IPS DF 6.9 (cell line): ENCODE results near the gene NEUROG1.

Experiments
- DNase-seq: peaks from one replicate; pipeline ENCODE4 v3.0.0-alpha.2; 2013; ENCODE audit warnings: low read depth, low spot score
- H3K27ac ChIP-seq: one replicate; pipeline ENCODE4 v1.5.1; 2013; ENCODE audit warnings: low read length, control low read depth
- H3K27me3 ChIP-seq: 2 replicates; pipeline ENCODE4 v1.6.1; 2013; ENCODE audit warnings: mild to moderate bottlenecking, low read length; ENCODE audit not compliant: control insufficient read depth, insufficient read depth
- H3K36me3 ChIP-seq: 2 replicates; pipeline ENCODE4 v1.6.1; 2013; ENCODE audit warnings: low read length; ENCODE audit not compliant: control insufficient read depth, insufficient read depth
- H3K4me1 ChIP-seq: 2 replicates; pipeline ENCODE4 v1.6.1; 2013; ENCODE audit warnings: low read length; ENCODE audit not compliant: control insufficient read depth, insufficient read depth
- H3K4me3 ChIP-seq: 2 replicates; pipeline ENCODE4 v1.5.1; 2013; ENCODE audit warnings: mild to moderate bottlenecking, low read length
- H3K9me3 ChIP-seq: 2 replicates; pipeline ENCODE4 v1.6.1; 2013; ENCODE audit warnings: low read length, inconsistent platforms; ENCODE audit not compliant: control insufficient read depth, insufficient read depth
- WGBS: extraction: QIAGEN DNeasy Blood & Tissue Kit; methylation state at CpG from one replicate; pipeline ENCODE4 v1.1.7; 2013; ENCODE audit warnings: mixed read lengths, missing lambda C conversion rate; ENCODE audit not compliant: insufficient read length, insufficient coverage; 5-methylcytosine and 5-hydroxymethylcytosine counted together

NEUROG1 gene

DNA sequence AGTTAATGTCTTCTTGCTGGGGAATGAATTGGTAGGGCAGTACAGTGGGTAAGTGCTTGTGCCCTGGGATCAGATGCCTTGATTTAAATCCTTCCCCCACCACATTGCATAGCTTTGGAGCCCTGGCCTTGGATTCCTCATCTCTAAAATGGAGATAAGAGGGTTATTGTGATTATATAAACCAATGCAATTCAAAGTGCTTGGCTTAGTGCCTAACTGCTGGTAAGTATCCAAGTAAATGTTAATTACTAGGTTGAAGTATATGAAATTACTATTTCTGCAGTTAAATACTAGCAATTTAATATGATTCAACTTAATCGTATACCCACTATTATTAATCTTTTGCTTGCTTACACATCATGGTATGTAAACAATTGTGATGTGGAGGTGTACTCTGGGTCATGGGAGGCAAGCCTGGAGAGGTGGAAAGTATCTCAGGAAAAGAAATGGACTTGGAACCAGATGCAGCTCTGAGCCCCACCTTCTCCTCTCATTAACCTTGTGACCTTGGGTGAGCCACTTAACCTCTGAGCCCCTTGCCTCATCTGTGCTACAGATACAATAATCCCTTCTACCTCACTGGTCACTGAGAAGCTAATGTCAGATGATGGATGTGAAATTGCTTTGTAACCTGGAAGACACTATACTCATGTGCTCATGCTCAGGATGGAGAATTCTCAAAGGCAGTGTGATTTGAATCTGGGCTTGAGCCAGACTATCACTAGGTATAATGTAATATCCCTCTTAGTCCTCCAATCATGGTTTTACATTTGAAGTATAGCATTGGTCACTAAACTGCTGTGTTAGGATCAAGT lies 23.8 kb downstream of the NEUROG1 start:
- DNase-seq, result no peak
- Histone ChIP-seq H3K27ac (no peak overlapping the region), H3K36me3 (no peaks in the 10 kb centered on the region), H3K9me3 (no peaks in the 10 kb centered on the region), H3K27me3 (peaks cover 17% of the 10 kb centered on the region), H3K4me3 (no peak overlapping the region), H3K4me1 (no peaks in the 10 kb centered on the region)
- WGBS, result no CpG with 5 or more reads among the region's 1 CpG

DNA sequence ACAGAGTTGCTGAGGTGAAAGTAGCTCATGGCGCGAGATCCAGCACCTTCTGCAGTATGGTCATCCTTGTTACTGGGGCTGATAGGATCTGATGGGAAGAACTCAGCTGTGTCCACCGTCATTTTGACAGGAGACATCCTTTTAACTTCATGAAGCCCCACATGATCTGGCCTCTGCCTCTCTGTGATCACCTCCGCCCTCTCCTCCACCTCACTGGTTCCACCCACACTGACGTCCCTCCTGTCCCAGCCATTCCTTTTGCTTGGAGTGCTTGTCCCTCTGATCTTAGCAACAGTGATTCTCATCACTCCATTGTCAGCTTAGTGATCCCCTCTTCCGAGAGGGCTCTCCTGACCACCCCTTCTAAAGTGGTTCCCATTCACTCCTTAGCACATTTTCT lies 25.8 kb downstream of the NEUROG1 start:
- Histone ChIP-seq H3K4me1 (no peaks in the 10 kb centered on the region), H3K9me3 (no peaks in the 10 kb centered on the region), H3K27ac (no peak overlapping the region), H3K4me3 (no peak overlapping the region), H3K27me3 (peaks cover 17% of the 10 kb centered on the region), H3K36me3 (no peaks in the 10 kb centered on the region)
- no peak for DNase-seq
- no CpG with 5 or more reads among the region's 6 CpGs for WGBS

DNA sequence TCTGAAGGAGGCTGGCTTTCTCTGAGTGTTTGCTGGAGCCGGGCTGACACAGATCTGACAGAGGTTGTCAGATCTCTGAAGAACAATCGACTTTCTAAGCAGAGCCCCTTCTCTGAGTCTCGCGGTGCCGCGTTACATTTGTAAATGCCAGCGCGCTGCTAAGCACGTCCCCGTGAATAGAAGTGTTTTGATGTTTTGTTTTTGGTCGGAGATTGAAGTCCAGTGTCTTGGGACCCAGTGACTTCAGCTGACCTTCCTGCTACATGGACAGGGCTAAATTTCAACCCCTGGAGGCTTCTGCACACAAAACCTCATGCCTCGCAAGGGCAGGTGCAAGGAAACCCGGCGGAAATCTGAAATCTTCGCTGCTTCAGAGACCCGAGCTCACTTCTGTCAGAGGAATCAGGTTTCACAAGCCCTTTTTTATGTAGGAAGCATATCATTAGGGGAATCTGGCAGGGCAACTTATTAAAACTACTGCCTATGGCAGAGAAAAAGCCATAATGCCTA lies 27.2 kb downstream of the NEUROG1 start:
- Histone ChIP-seq H3K36me3 (no peaks in the 10 kb centered on the region), H3K27me3 (peaks cover 19% of the 10 kb centered on the region), H3K4me3 (no peak overlapping the region), H3K9me3 (no peaks in the 10 kb centered on the region), H3K27ac (no peak overlapping the region), H3K4me1 (no peaks in the 10 kb centered on the region)
- no peak for DNase-seq
- WGBS, result no CpG with 5 or more reads among the region's 16 CpGs

DNA sequence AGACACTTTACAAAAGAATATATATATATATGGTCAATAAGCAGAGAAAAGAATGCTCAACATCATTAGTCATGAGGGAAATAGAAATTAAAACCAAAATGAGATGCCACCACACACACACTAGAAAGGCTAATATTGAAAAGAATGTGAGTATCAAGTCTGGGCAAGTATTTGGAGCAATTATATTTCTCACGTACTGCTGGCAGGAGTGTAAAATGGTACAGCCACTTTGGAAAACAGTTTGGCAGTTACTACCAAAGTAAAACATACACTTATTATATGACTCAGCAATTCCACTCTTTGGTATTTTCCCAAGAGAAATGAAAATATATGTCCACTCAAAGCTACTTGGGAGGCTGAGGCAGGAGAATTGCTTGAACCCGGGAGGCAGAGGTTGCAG lies 29.8 kb downstream of the NEUROG1 start:
- Histone ChIP-seq H3K36me3 (no peaks in the 10 kb centered on the region), H3K9me3 (no peaks in the 10 kb centered on the region), H3K27me3 (peaks cover 19% of the 10 kb centered on the region), H3K27ac (no peak overlapping the region), H3K4me1 (no peaks in the 10 kb centered on the region), H3K4me3 (no peak overlapping the region)
- no CpG with 5 or more reads among the region's 2 CpGs for WGBS
- no peak for DNase-seq

DNA sequence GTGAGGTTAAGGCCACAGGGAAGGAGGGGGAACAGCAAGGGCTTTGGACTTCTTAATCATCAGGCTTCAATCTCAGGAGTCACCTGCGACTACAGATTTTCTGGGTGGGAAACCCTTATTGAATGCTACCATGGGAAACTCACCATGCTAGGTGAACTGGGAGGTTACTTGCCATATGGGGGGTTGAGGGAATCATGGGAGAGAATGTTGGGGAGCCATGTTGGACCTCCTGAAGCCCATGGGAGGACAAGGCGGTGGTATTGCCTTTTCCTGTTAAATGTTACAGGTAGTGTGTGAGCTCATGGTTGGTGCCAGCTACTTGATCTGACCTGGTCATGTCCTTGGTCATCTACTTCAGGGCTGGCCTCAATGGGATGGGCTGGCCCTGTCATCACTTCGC lies 31.4 kb downstream of the NEUROG1 start:
- no peaks in the 10 kb centered on the region for H3K9me3 ChIP-seq
- no peaks in the 10 kb centered on the region for H3K36me3 ChIP-seq
- WGBS, result no CpG with 5 or more reads among the region's 3 CpGs
- DNase-seq, result no peak
- H3K4me3 ChIP-seq, result no peak overlapping the region
- H3K27me3 ChIP-seq, result peaks cover 8% of the 10 kb centered on the region; the same call in 1 of the 2 replicates
- H3K4me1 ChIP-seq, result no peaks in the 10 kb centered on the region
- H3K27ac ChIP-seq, result no peak overlapping the region

DNA sequence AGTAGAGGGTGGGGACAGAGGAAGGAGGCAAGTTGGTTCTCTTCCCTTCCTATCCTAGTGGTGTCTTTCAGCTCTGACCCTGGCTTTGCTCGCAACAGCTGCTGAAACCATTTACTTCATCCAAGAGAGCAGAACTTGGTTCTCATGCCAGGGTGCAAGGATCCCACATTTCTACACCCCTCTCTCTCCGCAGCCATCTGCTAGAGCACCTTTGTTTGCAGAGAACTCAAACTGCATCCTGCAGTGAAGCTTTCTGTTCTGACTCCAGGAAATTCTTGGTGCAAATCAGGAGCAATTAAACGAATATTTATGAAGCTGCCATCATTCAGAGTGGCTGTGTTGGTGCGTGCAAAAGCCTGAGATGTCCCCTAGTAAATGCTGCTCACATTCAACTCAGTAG lies 31.9 kb downstream of the NEUROG1 start:
- no peaks in the 10 kb centered on the region for H3K4me1 ChIP-seq
- no CpG with 5 or more reads among the region's 4 CpGs for WGBS
- no peaks in the 10 kb centered on the region for H3K9me3 ChIP-seq
- DNase-seq, result no peak
- no peak overlapping the region for H3K4me3 ChIP-seq
- H3K27me3 ChIP-seq, result peaks cover 8% of the 10 kb centered on the region; the same call in 1 of the 2 replicates
- H3K27ac ChIP-seq, result no peak overlapping the region
- no peaks in the 10 kb centered on the region for H3K36me3 ChIP-seq

DNA sequence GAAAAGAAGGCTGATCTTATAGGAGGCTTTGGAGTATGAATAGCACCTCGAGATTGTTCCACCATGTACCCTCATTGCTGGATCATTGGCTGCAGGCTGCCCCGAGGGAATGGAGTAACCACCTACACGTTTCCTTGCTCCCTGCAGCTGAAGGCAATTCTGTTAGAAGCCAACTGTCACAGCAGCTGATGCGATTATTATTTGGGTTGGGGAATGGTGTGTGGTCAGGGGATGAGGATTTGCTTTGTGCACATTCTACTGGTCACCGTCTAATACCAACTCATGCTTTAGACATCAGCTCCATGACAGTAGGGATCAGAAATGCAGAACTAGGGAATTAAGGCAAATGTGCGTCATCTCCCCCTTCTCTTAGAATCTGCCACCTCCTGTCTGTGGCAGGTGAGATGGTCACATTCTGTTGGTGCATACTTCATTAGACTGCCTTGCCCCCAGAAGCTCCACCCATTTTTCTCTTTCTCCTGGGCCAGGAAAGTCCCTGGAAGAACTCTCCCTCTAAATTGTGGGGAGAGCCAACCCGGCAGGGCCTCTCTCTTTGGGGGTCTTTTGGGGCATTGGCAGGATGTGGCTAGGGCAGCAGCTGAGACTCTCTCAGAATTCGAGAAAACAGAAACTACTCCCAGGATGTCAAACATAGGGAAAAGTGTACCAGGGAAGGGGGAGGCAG lies 32.8 kb downstream of the NEUROG1 start:
- Histone ChIP-seq H3K4me3 (no peak overlapping the region), H3K27ac (no peak overlapping the region), H3K27me3 (peaks cover 8% of the 10 kb centered on the region; the same call in 1 of the 2 replicates), H3K9me3 (no peaks in the 10 kb centered on the region), H3K36me3 (no peaks in the 10 kb centered on the region), H3K4me1 (no peaks in the 10 kb centered on the region)
- WGBS, result no CpG with 5 or more reads among the region's 8 CpGs
- no peak for DNase-seq

DNA sequence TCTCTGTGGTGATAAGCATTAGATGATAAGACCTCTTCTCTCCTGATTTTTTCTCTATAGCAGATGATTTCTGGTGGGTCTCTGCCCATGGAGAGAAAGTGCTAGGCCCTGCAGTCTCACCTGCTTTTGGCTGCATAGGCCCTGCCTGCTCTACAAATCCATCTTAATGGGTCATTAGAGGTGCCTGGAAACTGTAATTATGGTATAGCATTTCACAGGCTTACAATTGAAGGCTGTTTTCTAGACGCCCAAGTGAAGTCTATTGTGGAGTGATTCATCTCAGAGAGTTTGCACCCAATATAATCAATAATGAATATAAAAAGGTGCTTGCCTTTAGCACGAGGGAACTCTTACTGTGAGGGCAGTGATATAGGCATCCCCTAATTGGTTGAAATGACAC lies 33.8 kb downstream of the NEUROG1 start:
- no peaks in the 10 kb centered on the region for H3K4me1 ChIP-seq
- WGBS, result no CpG with 5 or more reads among the region's 2 CpGs
- DNase-seq, result no peak
- no peaks in the 10 kb centered on the region for H3K9me3 ChIP-seq
- H3K27me3 ChIP-seq, result peaks cover 12% of the 10 kb centered on the region; the same call in 1 of the 2 replicates
- H3K36me3 ChIP-seq, result no peaks in the 10 kb centered on the region
- no peak overlapping the region for H3K27ac ChIP-seq
- H3K4me3 ChIP-seq, result no peak overlapping the region

DNA sequence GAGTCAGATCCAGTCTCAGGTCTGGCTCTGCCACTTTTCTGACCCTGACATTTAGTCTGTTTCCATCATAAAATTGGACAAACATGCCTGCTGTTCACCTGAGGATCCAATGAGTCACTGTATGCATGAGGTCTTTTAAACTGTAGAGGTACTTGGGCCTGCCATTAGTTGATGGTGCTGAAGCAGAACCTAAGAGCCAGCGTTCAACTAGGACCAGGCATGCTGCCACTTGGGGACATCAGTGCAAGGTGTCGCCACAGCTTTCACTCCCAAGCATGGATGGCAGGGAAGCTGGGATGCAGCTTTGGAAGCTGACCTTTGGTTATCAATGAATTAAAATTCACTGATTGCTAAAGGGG lies 37.1 kb downstream of the NEUROG1 start:
- Histone ChIP-seq H3K36me3 (no peaks in the 10 kb centered on the region), H3K9me3 (no peaks in the 10 kb centered on the region), H3K4me3 (no peak overlapping the region), H3K27me3 (peaks cover 32% of the 10 kb centered on the region), H3K27ac (no peak overlapping the region), H3K4me1 (no peaks in the 10 kb centered on the region)
- WGBS, result no CpG with 5 or more reads among the region's 2 CpGs
- no peak for DNase-seq

DNA sequence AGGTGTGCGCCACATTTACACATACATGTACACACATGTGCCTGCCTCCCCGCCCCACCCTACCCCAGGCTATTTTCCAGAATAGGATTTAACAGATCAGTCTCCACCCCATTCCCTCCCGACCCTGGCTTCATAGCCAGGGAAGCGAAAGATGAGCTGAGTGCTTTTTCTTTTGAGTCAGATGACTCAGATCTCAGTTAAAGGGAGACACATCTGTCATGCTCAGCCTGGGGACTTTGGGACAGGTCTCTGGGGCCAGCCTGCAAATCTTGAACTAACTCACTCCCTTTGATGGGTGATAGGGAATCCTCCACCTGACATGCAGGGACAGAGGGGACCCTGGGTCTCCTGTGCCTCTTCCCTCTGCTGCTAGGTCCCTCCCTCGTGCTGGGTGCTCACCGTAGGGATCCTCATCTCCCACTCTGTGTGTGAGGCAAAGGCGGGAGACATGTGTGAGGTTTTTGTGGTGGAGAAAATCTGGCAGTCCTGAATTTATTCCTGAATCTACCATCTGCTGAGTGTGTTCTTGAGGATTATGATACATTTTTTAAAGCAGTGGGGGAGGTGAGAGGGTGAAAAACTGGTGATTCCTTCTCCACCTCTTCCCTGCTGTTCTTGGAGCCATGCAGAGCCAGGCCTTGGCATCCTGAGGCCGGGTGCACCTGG lies 37.7 kb downstream of the NEUROG1 start:
- Histone ChIP-seq H3K27me3 (peaks cover 37% of the 10 kb centered on the region), H3K4me3 (no peak overlapping the region), H3K36me3 (no peaks in the 10 kb centered on the region), H3K27ac (no peak overlapping the region), H3K9me3 (no peaks in the 10 kb centered on the region), H3K4me1 (no peaks in the 10 kb centered on the region)
- no peak for DNase-seq
- whole genome bisulfite sequencing, result no CpG with 5 or more reads among the region's 8 CpGs
